Mononuclear cell (primary cell): Measurements from ENCODE around the gene LIN7A. TPM values are rescaled to one million over a fixed set of nuclear protein-coding genes. Genes with fewer than 3 reads are reported as not detected.
A peak's percentile ranks its signal among the peaks of the same experiment; 100 is the strongest.

Source experiments
- H3K27me3 ChIP-seq: 2 replicates; pipeline ENCODE4 v1.6.0; 2011; ENCODE audit warnings: low read length, control low read depth; ENCODE audit not compliant: insufficient read depth
- H3K4me1 ChIP-seq: 2 replicates; pipeline ENCODE4 v1.5.1; 2011; ENCODE audit warnings: mild to moderate bottlenecking, low read length, control low read depth; ENCODE audit not compliant: insufficient read depth
- H3K4me3 ChIP-seq: 2 replicates; pipeline ENCODE4 v1.5.1; 2011; ENCODE audit warnings: mild to moderate bottlenecking, low read length, moderate library complexity
- H3K9me3 ChIP-seq: 2 replicates; pipeline ENCODE4 v1.5.1; 2011; ENCODE audit warnings: low read depth, mild to moderate bottlenecking, control low read depth, low read length
- total RNA-seq: library from RNA; depleted of rRNA; stranded (reverse); fragments of >200 nt; gene quantifications from one replicate; pipeline ENCODE4 v1.2.3, GENCODE V29; 2012

LIN7A gene
- total RNA-seq, 1 donor: 6.1 TPM

DNA sequence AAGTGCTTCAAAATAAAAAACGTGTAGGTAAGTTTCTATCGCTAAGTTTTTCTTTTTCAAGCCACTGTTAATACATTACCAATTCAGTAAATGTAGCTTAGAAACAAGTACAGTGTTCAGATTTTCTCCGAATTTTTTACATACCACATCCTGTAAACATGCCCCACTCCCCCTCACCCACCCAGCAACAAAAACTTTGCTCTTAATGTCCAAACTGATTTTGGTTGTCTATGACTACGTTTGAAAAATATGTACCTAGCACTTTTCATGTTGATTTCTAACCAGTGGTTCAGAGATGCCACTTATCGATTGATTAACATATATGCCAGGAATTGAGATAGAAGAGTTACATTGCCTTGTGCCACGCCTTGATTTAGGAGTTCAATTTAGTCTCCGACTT, 663 bp upstream of the LIN7A start:
- Histone ChIP-seq H3K27me3 (no peaks in the 10 kb centered on the region), H3K4me3 (no peak overlapping the region), H3K4me1 (peaks cover 38% of the 10 kb centered on the region), H3K9me3 (no peaks in the 10 kb centered on the region)

DNA sequence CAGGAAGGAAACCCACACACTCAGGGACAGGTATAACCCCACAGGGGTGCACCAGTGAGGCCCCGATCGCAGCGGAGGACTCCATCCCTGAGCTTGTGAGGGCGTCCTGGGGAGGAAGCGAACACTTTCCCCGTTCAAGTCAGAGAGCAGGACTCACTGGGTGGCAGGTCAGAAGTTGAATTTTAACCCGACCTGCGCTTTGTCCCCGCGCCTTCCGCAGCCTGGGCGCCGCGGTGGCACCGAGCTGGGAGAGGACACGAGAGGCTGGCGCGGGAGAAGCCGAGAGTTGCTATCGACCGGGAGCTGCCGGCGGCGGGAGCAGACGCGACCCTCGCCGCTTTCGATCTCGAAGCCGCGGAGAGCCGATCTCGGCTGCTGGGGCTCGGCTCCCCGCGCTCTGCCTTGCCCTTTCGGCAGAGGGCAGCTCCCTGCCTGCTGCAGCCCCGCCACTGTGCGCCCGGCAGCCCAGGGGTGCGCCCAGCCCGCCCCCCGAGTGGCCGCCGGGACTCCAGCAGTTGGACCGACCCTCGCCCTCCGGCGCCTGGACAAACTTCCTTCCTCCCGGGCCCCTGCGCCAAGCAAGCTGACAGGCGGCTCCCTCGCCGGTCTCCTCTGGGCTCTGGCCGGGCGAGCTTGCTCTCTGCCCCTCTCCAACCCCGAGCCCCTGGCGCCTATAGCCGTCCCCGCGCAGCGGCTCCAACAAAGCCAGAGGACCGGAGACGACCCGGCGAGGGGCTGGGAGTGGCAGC, 918 bp downstream of the LIN7A start:
- no peaks in the 10 kb centered on the region for H3K27me3 ChIP-seq
- peak overlapping the region; percentile 53 for H3K4me3 ChIP-seq
- H3K4me1 ChIP-seq: peaks cover 38% of the 10 kb centered on the region
- H3K9me3 ChIP-seq: no peaks in the 10 kb centered on the region

DNA sequence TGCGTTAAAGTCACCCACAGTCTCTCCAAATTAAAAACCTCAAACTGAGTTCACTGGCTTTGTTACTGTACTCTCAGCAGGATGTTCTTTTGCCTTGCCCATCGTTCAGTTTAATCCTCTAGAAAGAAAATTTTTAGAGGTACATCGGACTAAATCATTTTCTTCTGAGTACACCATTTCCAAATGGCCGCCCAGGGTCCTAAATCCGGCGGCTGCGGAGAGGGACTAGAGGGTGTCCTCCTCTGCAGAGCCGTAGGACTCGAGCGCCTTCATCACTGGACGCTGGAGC, 1.4 kb downstream of the LIN7A start:
- H3K9me3 ChIP-seq: no peaks in the 10 kb centered on the region
- H3K4me1 ChIP-seq: peaks cover 38% of the 10 kb centered on the region
- no peaks in the 10 kb centered on the region for H3K27me3 ChIP-seq
- H3K4me3 ChIP-seq: peak overlapping the region; percentile 53

DNA sequence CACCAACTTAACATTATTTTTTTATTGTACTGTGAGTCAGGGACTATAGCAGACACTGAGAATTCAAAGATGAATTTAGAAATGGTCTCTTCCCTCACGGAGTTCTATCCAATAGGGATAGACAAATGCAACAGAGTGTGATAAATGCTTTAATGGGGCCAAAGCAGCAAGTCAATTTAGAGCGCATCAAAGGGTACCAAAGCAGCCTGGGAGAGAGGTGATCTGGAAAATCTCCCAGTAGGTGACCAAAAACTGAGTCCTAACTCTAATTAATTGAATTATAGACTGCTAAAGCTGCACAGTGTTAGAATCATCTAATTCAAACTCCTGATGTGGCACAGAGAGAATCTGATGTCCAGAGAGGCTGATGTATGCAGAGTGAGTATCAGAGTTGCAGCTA, 2.6 kb downstream of the LIN7A start:
- Histone ChIP-seq H3K4me3 (no peak overlapping the region), H3K27me3 (no peaks in the 10 kb centered on the region), H3K9me3 (no peaks in the 10 kb centered on the region), H3K4me1 (peaks cover 32% of the 10 kb centered on the region)

DNA sequence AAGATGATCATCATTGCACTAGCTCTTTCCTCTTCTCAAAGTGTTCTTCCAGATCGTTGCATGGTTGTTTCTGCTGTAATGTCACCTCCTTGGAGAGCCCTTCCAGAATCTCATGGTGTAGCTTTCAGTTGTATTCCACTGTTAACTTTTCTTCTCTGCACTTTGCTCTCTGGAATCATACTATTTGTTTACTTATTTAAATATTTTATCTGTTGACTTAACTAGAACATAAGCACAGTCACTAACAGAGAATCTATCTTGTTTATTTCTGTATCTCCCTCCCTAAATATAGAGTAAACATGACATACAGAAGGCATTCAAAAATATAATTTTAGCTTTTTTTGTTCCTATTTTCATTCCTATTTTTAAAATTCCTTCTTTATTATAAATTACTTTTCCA, 11.8 kb downstream of the LIN7A start:
- no peak overlapping the region for H3K4me3 ChIP-seq
- no peaks in the 10 kb centered on the region for H3K9me3 ChIP-seq
- no peaks in the 10 kb centered on the region for H3K4me1 ChIP-seq
- no peaks in the 10 kb centered on the region for H3K27me3 ChIP-seq

DNA sequence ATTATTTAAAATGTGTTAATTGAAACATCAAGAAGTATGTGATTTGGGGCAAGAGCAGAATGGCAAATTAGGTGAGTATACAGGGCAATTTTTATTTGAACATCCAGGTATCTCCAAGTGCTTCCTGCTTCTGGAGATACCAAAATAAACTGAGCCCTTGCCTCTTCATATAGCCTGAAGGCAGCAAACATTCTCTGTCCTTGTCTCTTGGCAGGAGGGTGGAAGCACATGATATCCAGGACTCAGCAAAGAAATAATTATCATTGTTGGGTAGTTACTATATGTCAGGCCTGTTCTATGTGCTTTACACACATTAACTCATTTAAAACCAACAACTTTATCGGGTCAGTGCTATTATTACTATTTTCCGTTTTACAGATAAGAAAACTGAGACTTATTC, 12.5 kb downstream of the LIN7A start:
- no peaks in the 10 kb centered on the region for H3K9me3 ChIP-seq
- no peaks in the 10 kb centered on the region for H3K27me3 ChIP-seq
- no peak overlapping the region for H3K4me3 ChIP-seq
- no peaks in the 10 kb centered on the region for H3K4me1 ChIP-seq

DNA sequence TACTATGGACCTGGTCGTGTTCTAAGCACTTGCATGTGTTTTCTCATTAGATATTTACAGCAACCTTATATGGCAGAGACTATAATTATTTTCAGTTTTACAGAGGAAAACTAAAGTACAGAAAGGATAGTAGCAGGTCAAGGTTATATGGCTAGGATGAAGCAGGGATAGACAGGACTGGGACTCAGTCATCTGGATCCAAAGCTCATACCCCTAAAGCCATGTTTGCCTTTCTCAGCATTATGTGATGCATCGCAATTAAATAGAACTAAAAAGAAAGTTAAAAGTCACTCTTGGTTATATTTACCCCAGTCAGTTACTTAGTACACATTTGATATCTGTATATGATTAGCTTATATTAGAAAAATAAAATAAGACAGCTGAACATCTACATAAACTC, 13.3 kb downstream of the LIN7A start:
- Histone ChIP-seq H3K4me3 (no peak overlapping the region), H3K27me3 (no peaks in the 10 kb centered on the region), H3K4me1 (no peaks in the 10 kb centered on the region), H3K9me3 (no peaks in the 10 kb centered on the region)

DNA sequence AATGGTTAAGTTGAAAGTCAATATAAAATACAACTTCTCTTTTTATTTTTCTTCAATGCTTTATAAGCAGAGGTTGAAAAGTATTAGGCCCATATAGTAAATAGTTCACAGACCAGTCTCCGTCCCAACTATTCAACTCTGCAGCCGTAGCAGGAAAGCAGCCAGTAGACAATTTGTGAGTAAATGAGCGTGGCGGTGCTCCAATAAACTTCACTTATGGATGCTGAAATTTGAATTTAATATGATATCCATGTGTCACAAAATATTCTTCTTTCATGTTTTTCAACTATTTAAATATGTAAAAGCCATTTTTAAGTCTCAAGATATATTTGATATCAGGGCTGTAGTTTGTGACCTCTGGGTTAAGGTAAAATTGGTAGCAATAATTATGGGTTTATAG, 17.7 kb downstream of the LIN7A start:
- Histone ChIP-seq H3K4me1 (no peaks in the 10 kb centered on the region), H3K9me3 (no peaks in the 10 kb centered on the region), H3K27me3 (no peaks in the 10 kb centered on the region), H3K4me3 (no peak overlapping the region)

DNA sequence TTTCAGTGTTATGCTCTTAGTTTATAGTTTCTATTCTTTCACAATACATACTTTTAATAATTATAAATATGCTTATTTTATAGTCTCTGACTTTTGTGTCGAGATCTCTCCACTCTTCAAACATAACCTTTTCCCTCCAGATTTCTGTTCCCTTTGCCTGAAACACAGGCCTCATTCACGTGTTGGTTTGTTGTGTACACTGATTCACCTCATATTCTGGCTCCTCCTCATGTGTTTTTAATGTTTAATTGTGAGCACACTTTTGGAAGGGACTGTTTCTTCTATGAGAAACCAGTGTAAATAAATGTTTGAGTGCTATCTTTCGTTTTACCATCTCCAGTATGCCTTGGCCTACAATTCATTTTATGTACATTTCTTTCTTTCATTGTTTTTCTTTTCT, 20.1 kb downstream of the LIN7A start:
- Histone ChIP-seq H3K27me3 (no peaks in the 10 kb centered on the region), H3K9me3 (no peaks in the 10 kb centered on the region), H3K4me1 (no peaks in the 10 kb centered on the region), H3K4me3 (no peak overlapping the region)

DNA sequence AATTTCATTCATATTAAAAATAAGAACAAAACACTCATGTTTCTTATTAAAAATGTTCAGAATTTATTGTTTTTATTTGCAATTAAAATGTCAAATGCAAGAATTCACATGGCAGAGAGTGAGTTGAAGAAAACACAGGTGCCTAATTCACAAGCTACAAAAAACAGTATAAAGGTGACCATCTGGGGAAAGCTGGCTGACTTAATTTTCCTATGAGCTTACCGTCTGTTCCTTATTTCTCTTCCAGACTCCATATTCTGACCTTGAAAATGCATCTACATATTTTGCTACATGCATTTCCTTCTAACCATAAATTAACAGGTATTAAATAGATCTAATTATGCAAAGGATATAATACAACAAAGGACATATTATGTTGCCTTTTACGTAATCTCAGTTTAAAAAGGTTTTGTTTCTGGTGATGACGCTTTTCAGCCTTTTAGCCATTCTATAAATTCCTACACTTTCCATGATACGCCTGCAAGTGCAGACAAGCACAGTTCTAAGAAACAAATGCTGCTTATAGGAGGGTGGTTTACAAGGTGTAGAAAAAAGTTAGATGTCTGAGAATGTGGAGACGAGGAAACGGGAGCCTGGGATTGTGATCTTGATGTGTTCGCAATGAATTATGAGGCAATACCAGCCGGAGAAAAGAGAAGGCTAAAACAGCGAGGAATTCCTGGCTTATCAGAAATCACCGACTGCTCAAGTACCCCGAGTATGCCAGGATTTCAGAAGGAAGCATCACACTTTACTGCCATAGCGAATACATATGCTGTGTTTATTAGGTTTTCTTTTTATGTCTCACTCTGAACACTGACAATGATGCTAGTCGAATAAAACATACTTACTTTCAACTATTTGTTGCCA, 24.6 kb downstream of the LIN7A start:
- Histone ChIP-seq H3K27me3 (no peaks in the 10 kb centered on the region), H3K4me3 (no peak overlapping the region), H3K4me1 (no peaks in the 10 kb centered on the region), H3K9me3 (no peaks in the 10 kb centered on the region)

DNA sequence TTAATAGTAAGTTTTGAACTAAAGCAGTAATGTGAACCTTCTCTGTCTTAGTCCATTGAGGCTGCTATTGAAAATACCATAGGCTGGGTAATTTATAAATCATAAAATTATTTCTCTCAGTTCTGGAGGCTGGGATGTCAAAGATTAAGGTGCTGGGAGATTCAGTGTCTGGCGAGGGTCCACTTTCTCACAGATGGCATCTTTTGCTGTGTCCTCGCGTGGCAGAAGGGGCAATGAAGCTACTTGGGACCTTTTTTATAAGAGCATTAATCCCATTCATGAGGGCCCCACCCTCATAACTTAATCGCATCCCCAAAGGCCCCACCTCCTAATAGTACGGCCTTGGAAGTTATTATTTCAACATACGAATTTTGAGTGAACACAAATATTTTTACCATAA, 28.4 kb downstream of the LIN7A start:
- Histone ChIP-seq H3K4me1 (no peaks in the 10 kb centered on the region), H3K4me3 (no peak overlapping the region), H3K9me3 (no peaks in the 10 kb centered on the region), H3K27me3 (no peaks in the 10 kb centered on the region)

DNA sequence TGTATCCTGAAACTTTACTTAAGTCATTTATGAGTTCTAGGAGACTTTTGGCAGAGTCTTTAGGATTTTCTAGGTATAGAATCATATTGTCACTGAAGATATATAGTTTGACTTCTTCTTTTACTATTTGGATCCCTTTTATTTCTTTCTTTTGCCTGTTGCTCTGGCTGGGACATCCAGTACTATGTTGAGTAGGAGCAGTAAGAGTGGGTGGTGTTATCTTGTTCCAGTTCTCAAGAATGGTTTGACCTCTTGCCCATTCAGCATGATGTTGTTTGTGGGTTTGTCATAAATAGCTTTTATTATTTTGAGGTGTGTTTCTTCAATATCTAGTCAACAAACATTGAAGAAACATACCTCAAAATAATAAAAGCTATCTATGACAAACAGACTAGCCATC, 35.0 kb downstream of the LIN7A start:
- no peaks in the 10 kb centered on the region for H3K4me1 ChIP-seq
- no peaks in the 10 kb centered on the region for H3K9me3 ChIP-seq
- H3K27me3 ChIP-seq: no peaks in the 10 kb centered on the region
- H3K4me3 ChIP-seq: no peak overlapping the region

DNA sequence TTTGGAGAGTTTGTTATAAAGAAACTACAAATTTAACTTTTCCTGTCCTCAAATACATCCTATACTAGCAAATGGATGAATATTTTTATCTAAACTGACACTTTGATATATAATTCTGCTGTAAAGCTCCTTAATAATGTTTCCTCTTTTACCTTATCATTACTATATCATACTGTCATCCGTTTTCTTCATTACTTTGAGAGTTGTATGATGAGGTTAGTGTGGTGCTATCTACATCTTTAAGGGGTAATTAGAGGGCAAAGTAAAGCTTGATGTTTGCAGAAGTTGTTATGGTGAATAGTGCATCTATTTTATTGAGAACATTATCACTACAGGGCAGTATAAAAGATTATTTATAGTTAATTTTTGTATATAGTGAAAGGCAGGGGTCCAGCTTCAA, 36.1 kb downstream of the LIN7A start:
- no peaks in the 10 kb centered on the region for H3K27me3 ChIP-seq
- H3K4me1 ChIP-seq: no peaks in the 10 kb centered on the region
- no peak overlapping the region for H3K4me3 ChIP-seq
- no peaks in the 10 kb centered on the region for H3K9me3 ChIP-seq

DNA sequence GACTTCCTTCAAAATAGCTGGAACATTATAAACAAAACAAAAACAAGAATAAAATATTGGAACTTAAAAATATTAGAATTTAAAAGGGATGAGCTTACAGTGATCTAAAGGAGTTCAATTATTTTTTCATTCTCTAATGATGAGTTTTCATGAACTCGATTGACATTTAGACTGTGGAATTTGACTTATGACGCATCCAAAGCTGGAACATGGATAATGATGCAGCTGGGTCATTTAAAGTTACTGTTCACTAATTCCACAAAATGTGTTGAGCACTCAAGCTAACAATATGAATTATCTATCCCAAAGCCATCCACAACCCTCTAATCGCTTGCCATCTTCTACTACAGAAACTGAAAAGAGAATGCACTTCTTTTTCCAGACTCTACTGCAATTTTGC, 42.5 kb downstream of the LIN7A start:
- H3K4me1 ChIP-seq: no peaks in the 10 kb centered on the region
- H3K27me3 ChIP-seq: no peaks in the 10 kb centered on the region
- H3K9me3 ChIP-seq: no peaks in the 10 kb centered on the region
- no peak overlapping the region for H3K4me3 ChIP-seq

DNA sequence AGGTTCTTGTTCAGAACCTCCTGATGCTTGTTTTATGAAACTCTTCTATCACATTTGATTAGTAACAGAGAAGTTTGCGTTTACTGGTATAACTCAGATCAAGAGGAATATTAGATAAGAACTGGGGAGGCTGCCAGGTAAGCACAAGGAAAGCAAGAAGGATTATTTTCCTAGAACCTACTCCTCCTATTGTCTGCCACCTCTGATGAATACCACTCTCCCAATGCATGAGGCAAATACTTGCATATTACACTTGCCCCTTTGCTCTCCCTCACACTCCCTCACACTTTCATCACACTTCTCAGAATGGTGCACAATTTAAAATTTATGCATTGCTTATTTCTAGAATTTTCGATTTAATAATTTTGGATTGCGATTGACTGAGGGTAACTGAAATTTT, 43.6 kb downstream of the LIN7A start:
- no peaks in the 10 kb centered on the region for H3K4me1 ChIP-seq
- H3K9me3 ChIP-seq: no peaks in the 10 kb centered on the region
- no peaks in the 10 kb centered on the region for H3K27me3 ChIP-seq
- no peak overlapping the region for H3K4me3 ChIP-seq
